Measurements from ENCODE around the gene TBX4.

Gene TBX4

DNA sequence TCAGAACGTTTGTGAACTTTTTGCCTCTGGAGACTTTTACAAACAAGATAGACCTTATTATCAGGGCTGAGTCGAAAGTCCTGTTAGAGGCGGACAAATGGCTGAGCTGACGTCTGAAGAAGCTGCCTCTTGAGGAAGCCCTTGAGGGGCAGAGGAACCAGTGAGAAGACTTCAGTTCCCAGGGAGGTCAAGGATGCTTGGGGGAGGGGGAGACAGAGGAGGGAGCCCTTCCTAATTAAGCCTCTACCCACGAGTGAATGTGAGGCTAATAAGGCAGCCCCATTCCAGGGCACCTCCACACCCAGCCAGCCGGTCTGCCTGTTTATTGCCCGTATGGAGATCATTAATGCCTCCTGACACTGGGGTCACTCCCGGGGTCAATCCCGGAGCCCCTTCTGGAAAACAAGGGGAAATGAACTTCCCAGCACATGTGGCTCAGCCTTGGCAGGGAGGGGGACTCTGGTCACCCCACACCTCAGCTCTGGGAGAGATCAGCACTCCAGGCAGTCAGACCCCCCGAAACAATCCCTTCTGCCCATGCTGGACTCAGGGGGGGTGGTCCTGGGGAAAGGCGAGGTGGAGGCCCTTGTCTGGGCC, 9.2 kb upstream of the TBX4 start:
- TF ChIP-seq TCF12 (IDR thresholded peaks at IDR 0.05; ENCODE audit: low read depth) (no peak), FOXM1 (IDR thresholded peaks at IDR 0.05; ENCODE audit: borderline replicate concordance, low read depth) (no peak), YY1 (IDR thresholded peaks at IDR 0.05; ENCODE audit: low read depth) (no peak), TAF1 (IDR thresholded peaks at IDR 0.05; ENCODE audit: low read depth) (no peak), EP300 (IDR thresholded peaks at IDR 0.05; ENCODE audit: borderline replicate concordance) (no peak), CREB1 (IDR thresholded peaks at IDR 0.05; ENCODE audit: low read depth) (no peak)
- TF ChIP-seq, protein P1, sequence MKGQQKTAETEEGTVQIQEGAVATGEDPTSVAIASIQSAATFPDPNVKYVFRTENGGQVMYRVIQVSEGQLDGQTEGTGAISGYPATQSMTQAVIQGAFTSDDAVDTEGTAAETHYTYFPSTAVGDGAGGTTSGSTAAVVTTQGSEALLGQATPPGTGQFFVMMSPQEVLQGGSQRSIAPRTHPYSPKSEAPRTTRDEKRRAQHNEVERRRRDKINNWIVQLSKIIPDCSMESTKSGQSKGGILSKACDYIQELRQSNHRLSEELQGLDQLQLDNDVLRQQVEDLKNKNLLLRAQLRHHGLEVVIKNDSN (IDR thresholded peaks at IDR 0.05), result no peak
- TF ChIP-seq, protein P2, sequence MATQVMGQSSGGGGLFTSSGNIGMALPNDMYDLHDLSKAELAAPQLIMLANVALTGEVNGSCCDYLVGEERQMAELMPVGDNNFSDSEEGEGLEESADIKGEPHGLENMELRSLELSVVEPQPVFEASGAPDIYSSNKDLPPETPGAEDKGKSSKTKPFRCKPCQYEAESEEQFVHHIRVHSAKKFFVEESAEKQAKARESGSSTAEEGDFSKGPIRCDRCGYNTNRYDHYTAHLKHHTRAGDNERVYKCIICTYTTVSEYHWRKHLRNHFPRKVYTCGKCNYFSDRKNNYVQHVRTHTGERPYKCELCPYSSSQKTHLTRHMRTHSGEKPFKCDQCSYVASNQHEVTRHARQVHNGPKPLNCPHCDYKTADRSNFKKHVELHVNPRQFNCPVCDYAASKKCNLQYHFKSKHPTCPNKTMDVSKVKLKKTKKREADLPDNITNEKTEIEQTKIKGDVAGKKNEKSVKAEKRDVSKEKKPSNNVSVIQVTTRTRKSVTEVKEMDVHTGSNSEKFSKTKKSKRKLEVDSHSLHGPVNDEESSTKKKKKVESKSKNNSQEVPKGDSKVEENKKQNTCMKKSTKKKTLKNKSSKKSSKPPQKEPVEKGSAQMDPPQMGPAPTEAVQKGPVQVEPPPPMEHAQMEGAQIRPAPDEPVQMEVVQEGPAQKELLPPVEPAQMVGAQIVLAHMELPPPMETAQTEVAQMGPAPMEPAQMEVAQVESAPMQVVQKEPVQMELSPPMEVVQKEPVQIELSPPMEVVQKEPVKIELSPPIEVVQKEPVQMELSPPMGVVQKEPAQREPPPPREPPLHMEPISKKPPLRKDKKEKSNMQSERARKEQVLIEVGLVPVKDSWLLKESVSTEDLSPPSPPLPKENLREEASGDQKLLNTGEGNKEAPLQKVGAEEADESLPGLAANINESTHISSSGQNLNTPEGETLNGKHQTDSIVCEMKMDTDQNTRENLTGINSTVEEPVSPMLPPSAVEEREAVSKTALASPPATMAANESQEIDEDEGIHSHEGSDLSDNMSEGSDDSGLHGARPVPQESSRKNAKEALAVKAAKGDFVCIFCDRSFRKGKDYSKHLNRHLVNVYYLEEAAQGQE (IDR thresholded peaks at IDR 0.05; ENCODE audit: low read depth), result no peak

DNA sequence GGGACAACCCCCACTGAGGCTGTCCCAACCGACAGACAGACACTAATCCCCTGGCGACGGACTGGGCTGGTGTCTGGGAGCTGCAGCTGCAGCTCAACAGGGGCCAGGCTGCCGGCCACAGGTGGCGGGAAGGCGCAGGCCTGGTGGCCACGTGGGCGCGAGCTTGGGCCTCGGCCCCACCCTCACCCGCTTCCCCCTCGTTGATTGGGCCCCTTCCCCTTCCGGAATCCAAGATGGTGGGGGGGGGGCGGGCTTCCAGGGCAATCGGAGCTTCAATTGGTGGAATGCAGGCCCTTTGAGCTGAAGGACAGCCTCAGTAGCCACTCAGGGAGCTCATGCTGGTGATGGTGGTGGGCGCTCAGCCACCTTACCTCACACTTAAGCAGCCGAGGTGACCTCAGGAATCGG, 8.7 kb upstream of the TBX4 start:
- TF ChIP-seq, protein P1 (IDR thresholded peaks at IDR 0.05), result no peak
- TF ChIP-seq TEAD4 (IDR thresholded peaks at IDR 0.05), result no peak
- TF ChIP-seq ZBTB7A (IDR thresholded peaks at IDR 0.05; ENCODE audit: low read depth), result no peak
- TF ChIP-seq NFIC (IDR thresholded peaks at IDR 0.05), result no peak
- TF ChIP-seq EGR1 (IDR thresholded peaks at IDR 0.05), result no peak
- no peak for TF ChIP-seq CEBPB (IDR thresholded peaks at IDR 0.05)
- TF ChIP-seq EP300 (IDR thresholded peaks at IDR 0.05; ENCODE audit: borderline replicate concordance), result no peak
- no peak for TF ChIP-seq CREB1 (IDR thresholded peaks at IDR 0.05; ENCODE audit: low read depth)
- no peak for TF ChIP-seq RAD21 (IDR thresholded peaks at IDR 0.05; ENCODE audit: low read depth)
- TF ChIP-seq YY1 (IDR thresholded peaks at IDR 0.05; ENCODE audit: low read depth), result no peak
- TF ChIP-seq, protein P2 (IDR thresholded peaks at IDR 0.05; ENCODE audit: low read depth), result no peak
- TF ChIP-seq TAF1 (IDR thresholded peaks at IDR 0.05; ENCODE audit: low read depth), result no peak
- TF ChIP-seq, protein P3, sequence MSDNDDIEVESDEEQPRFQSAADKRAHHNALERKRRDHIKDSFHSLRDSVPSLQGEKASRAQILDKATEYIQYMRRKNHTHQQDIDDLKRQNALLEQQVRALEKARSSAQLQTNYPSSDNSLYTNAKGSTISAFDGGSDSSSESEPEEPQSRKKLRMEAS (IDR thresholded peaks at IDR 0.05), result no peak

DNA sequence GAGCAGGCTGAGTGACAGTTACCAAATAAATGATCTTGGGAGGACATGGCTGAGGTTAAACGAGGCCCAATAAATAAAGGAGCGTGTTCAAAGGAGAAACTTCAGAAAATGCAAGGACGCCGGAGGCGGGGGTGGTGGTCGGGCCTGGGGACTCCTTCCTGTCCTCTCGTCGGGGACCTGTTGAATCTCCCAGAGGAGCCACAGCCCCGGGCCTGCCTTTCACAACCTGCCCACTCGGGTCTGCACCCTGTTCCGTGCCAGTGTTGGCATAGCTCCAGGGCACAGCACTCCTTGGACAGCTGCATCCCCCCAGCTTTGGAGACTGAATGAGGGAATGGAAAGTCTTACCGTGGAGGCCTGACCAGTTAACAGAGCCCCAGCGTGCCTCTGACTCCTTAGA, 8.1 kb upstream of the TBX4 start:
- no peak for TF ChIP-seq TCF12 (IDR thresholded peaks at IDR 0.05; ENCODE audit: low read depth)
- TF ChIP-seq CREB1 (IDR thresholded peaks at IDR 0.05; ENCODE audit: low read depth), result no peak
- TF ChIP-seq CEBPB (IDR thresholded peaks at IDR 0.05), result no peak
- no peak for TF ChIP-seq NFIC (IDR thresholded peaks at IDR 0.05)
- TF ChIP-seq, protein P2 (IDR thresholded peaks at IDR 0.05; ENCODE audit: low read depth), result no peak
- no peak for TF ChIP-seq RAD21 (IDR thresholded peaks at IDR 0.05; ENCODE audit: low read depth)
- no peak for TF ChIP-seq ZBTB7A (IDR thresholded peaks at IDR 0.05; ENCODE audit: low read depth)
- no peak for TF ChIP-seq TEAD4 (IDR thresholded peaks at IDR 0.05)
- no peak for TF ChIP-seq EP300 (IDR thresholded peaks at IDR 0.05; ENCODE audit: borderline replicate concordance)
- TF ChIP-seq YY1 (IDR thresholded peaks at IDR 0.05; ENCODE audit: low read depth), result no peak
- TF ChIP-seq, protein P1 (IDR thresholded peaks at IDR 0.05), result no peak
- TF ChIP-seq TAF1 (IDR thresholded peaks at IDR 0.05; ENCODE audit: low read depth), result no peak
- TF ChIP-seq, protein P3 (IDR thresholded peaks at IDR 0.05), result no peak
- TF ChIP-seq EGR1 (IDR thresholded peaks at IDR 0.05), result no peak
- no peak for TF ChIP-seq FOXM1 (IDR thresholded peaks at IDR 0.05; ENCODE audit: borderline replicate concordance, low read depth)

DNA sequence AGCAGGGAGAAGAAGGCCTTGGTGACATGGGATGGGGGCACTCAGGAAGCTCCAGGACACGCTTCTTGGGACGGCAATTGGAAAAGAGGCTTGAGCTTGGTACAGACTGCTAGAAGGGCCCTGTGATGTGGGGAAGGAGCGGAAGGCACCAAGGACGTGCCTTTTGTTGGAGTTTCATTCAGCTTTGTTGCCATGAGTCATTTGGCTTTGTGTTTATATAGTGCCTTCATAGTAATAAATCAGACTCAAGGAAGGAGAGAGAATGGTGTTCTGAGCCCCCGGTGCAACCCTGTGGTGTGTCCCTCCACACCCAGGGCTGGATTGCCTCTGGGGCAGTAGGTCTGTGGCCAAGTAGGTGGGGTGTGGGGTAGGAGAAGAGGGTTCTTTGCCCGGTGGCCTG, 7.4 kb upstream of the TBX4 start:
- TF ChIP-seq YY1 (IDR thresholded peaks at IDR 0.05; ENCODE audit: low read depth) (no peak), CEBPB (IDR thresholded peaks at IDR 0.05) (no peak), TEAD4 (IDR thresholded peaks at IDR 0.05) (no peak), EP300 (IDR thresholded peaks at IDR 0.05; ENCODE audit: borderline replicate concordance) (no peak), RAD21 (IDR thresholded peaks at IDR 0.05; ENCODE audit: low read depth) (no peak), TCF12 (IDR thresholded peaks at IDR 0.05; ENCODE audit: low read depth) (no peak), EGR1 (IDR thresholded peaks at IDR 0.05) (no peak), CREB1 (IDR thresholded peaks at IDR 0.05; ENCODE audit: low read depth) (no peak), TAF1 (IDR thresholded peaks at IDR 0.05; ENCODE audit: low read depth) (no peak), NFIC (IDR thresholded peaks at IDR 0.05) (no peak), FOXM1 (IDR thresholded peaks at IDR 0.05; ENCODE audit: borderline replicate concordance, low read depth) (no peak), ZBTB7A (IDR thresholded peaks at IDR 0.05; ENCODE audit: low read depth) (no peak)
- TF ChIP-seq, protein P2 (IDR thresholded peaks at IDR 0.05; ENCODE audit: low read depth), result no peak
- TF ChIP-seq, protein P3 (IDR thresholded peaks at IDR 0.05), result no peak
- TF ChIP-seq, protein P1 (IDR thresholded peaks at IDR 0.05), result no peak

Measured in Ishikawa (cell line).